HepG2 (cell line): ENCODE measurements around the gene DDAH1. TPM values are rescaled to one million over a fixed set of nuclear protein-coding genes. Genes with fewer than 3 reads are reported as not detected.

Experiments used
- CBX1 ChIP-seq: IDR thresholded peaks from one replicate; pipeline ENCODE4 v1.6.1; 2016; ENCODE audit warnings: antibody characterized with exemption, low read depth
- CENPT ChIP-seq: sonication (generic); formaldehyde crosslinking; IDR thresholded peaks from 2 replicates; pipeline ENCODE4 v1.8.0; 2022; ENCODE audit warnings: low read depth, mild to moderate bottlenecking, moderate library complexity, missing genetic modification reagents
- CENPX ChIP-seq: sonication (generic); formaldehyde crosslinking; IDR thresholded peaks from 2 replicates; pipeline ENCODE4 v1.9.0; 2021; ENCODE audit warnings: mild to moderate bottlenecking, missing genetic modification reagents, moderate library complexity
- CSRNP2 ChIP-seq: sonication (generic); formaldehyde crosslinking; conservative IDR thresholded peaks from 2 replicates; pipeline ENCODE4 v1.8.0; 2022; ENCODE audit warnings: low read depth, missing genetic modification reagents
- ELF1 ChIP-seq: sonication (generic); formaldehyde crosslinking; IDR thresholded peaks from 2 replicates; pipeline ENCODE4 v1.4.0; 2020; ENCODE audit warnings: missing genetic modification reagents
- FLYWCH1 ChIP-seq: sonication (generic); formaldehyde crosslinking; IDR thresholded peaks from 2 replicates; pipeline ENCODE4 v1.8.1; 2023; ENCODE audit warnings: mild to moderate bottlenecking, missing genetic modification reagents
- HDAC1 ChIP-seq: sonication (generic); formaldehyde crosslinking; IDR thresholded peaks from 2 replicates; pipeline ENCODE4 v1.5.1; 2020; ENCODE audit warnings: mild to moderate bottlenecking, missing genetic modification reagents
- NFE2L1 ChIP-seq: sonication (generic); formaldehyde crosslinking; IDR thresholded peaks from 2 replicates; pipeline ENCODE4 v1.4.0; 2020; ENCODE audit warnings: missing genetic modification reagents, mild to moderate bottlenecking, borderline replicate concordance
- TBX3 ChIP-seq: fragments of 450-650 bp; IDR thresholded peaks from 2 replicates; pipeline ENCODE4 v1.6.1; 2017; ENCODE audit warnings: antibody characterized with exemption, mild to moderate bottlenecking, inconsistent platforms, borderline replicate concordance
- THRA ChIP-seq: sonication (generic); formaldehyde crosslinking; IDR thresholded peaks from 2 replicates; pipeline ENCODE4 v1.4.0; 2020; ENCODE audit warnings: missing genetic modification reagents, borderline replicate concordance
- ZBTB1 ChIP-seq: sonication (generic); formaldehyde crosslinking; IDR thresholded peaks from 2 replicates; pipeline ENCODE4 v1.4.0; 2020; ENCODE audit warnings: missing genetic modification reagents, borderline replicate concordance
- ZBTB39 ChIP-seq: sonication (generic); formaldehyde crosslinking; IDR thresholded peaks from 2 replicates; pipeline ENCODE4 v1.5.0; 2020; ENCODE audit warnings: missing genetic modification reagents
- ZC3H4 ChIP-seq: sonication (generic); formaldehyde crosslinking; IDR thresholded peaks from 2 replicates; pipeline ENCODE4 v1.4.0; 2020; ENCODE audit warnings: missing genetic modification reagents, borderline replicate concordance
- ZNF136 ChIP-seq: sonication (generic); formaldehyde crosslinking; IDR thresholded peaks from 2 replicates; pipeline ENCODE4 v1.8.1; 2022; ENCODE audit warnings: low read depth, mild to moderate bottlenecking, moderate library complexity, missing genetic modification reagents
- ZNF276 ChIP-seq: sonication (generic); formaldehyde crosslinking; IDR thresholded peaks from 2 replicates; pipeline ENCODE4 v1.4.0; 2020; ENCODE audit warnings: mild to moderate bottlenecking, low read depth, missing genetic modification reagents
- ZNF335 ChIP-seq: sonication (generic); formaldehyde crosslinking; IDR thresholded peaks from 2 replicates; pipeline ENCODE4 v1.4.0; 2020; ENCODE audit warnings: missing genetic modification reagents
- ZNF383 ChIP-seq: sonication (generic); formaldehyde crosslinking; IDR thresholded peaks from 2 replicates; pipeline ENCODE4 v1.4.0; 2020; ENCODE audit warnings: missing genetic modification reagents, mild to moderate bottlenecking, borderline replicate concordance
- ZNF44 ChIP-seq: sonication (generic); formaldehyde crosslinking; IDR thresholded peaks from 2 replicates; pipeline ENCODE4 v1.5.1; 2020; ENCODE audit warnings: mild to moderate bottlenecking, missing genetic modification reagents
- ZNF562 ChIP-seq: sonication (generic); formaldehyde crosslinking; IDR thresholded peaks from 2 replicates; pipeline ENCODE4 v1.8.0; 2022; ENCODE audit warnings: missing genetic modification reagents, borderline replicate concordance
- ZXDC ChIP-seq: sonication (generic); formaldehyde crosslinking; IDR thresholded peaks from 2 replicates; pipeline ENCODE4 v1.5.0; 2020; ENCODE audit warnings: mild to moderate bottlenecking, missing genetic modification reagents
- polyA plus RNA-seq, 8 experiments: library from polyadenylated mRNA; depleted of rRNA in 3 of 8; stranded (reverse) in 7 of 8; unstranded in 1 of 8; fragments of >200 nt; fragmentation: Illumina TruSeq in 4 of 8; extraction: Trizol in 4 of 8; gene quantifications; 2 replicates each; pipeline versions ENCODE4 v1.2.1 to v1.2.3, GENCODE V29; 2011 to 2016; ENCODE audit warnings: low read depth in 4 of 8, missing spikeins in 1 of 8, mixed read lengths in 1 of 8; ENCODE audit not compliant: insufficient read depth in 1 of 8
- total RNA-seq, 5 experiments: library from RNA; depleted of rRNA; stranded (reverse); fragments of >200 nt; fragmentation: Illumina TruSeq; extraction: Trizol; gene quantifications; 2 replicates each; pipeline ENCODE4 v1.2.3, GENCODE V29; 2016; ENCODE audit warnings: low read depth in 1 of 5

Gene DDAH1
- total and polyA plus RNA-seq, 2 of the 13 experiments (the other 11 are each of a cell fraction or from before 2014, with no cell fraction given), result 39.7 to 64.4 TPM

- peak; percentile 74 for TF ChIP-seq THRA
- TF ChIP-seq ZNF335 (CRISPR knock-in tag), result peak; percentile 70; the same call in 1 of the 2 replicates
- TF ChIP-seq NFE2L1 (CRISPR knock-in tag), result no peak
- no peak for TF ChIP-seq ZC3H4 (CRISPR knock-in tag)
- TF ChIP-seq ELF1 (CRISPR knock-in tag), result peak; percentile 39; the same call in 1 of the 2 replicates
- no peak for TF ChIP-seq ZNF44 (CRISPR knock-in tag)
- no peak for TF ChIP-seq ZBTB1 (CRISPR knock-in tag)
- TF ChIP-seq ZXDC (CRISPR knock-in tag), result no peak
- TF ChIP-seq ZNF383 (CRISPR knock-in tag), result no peak
- TF ChIP-seq CSRNP2 (CRISPR knock-in tag), result no peak
- no peak for TF ChIP-seq ZNF136
- no peak for TF ChIP-seq ZBTB39 (CRISPR knock-in tag)
- TF ChIP-seq FLYWCH1, result no peak
- no peak for TF ChIP-seq ZNF562
- TF ChIP-seq CENPT, result no peak
- TF ChIP-seq CENPX (CRISPR knock-in tag), result no peak
- TF ChIP-seq ZNF276 (CRISPR knock-in tag), result no peak
- peak; percentile 30 for TF ChIP-seq CBX1
- TF ChIP-seq TBX3, result peak; percentile 76
- peak; percentile 79 for TF ChIP-seq HDAC1 (CRISPR knock-in tag)
Measured at GRCh38 chr1:85328713-85329397, 136.1 kb downstream of the DDAH1 start (continued).
